SK-N-SH (cell line): ENCODE data around the gene DAB2. TPM values are rescaled to one million over a fixed set of nuclear protein-coding genes. Genes with fewer than 3 reads are reported as not detected.

Experiments
- CTCF ChIA-PET: fragments of 300-600, 350-600 bp; formaldehyde crosslinking; extraction: SDS; loops from one replicate; lab custom pipeline; 2021; lab: Yijun Ruan, JAX
- POLR2A ChIA-PET: fragments of 350-600 bp; sonication (Branson Sonifier 250); formaldehyde crosslinking; extraction: SDS; loops from one replicate; lab custom pipeline; 2020; ENCODE audit warnings: antibody characterized with exemption, inconsistent platforms; lab: Yijun Ruan, JAX
- DNase-seq: peaks from one replicate; pipeline ENCODE4 v3.0.0; 2012
- H2AFZ ChIP-seq: fragments of 200-600 bp; sonication (generic); 2 replicates; pipeline ENCODE4 v1.8.1; 2016; ENCODE audit warnings: antibody characterized with exemption, mild to moderate bottlenecking, low read depth
- H3F3A ChIP-seq: fragments of 200-600 bp; sonication (generic); replicated peaks from 2 replicates; pipeline ENCODE3; 2016; ENCODE audit warnings: antibody characterized with exemption, mild to moderate bottlenecking; ENCODE audit not compliant: insufficient read depth
- H3K27ac ChIP-seq, 2 experiments: fragments of 200-500 bp in 1 of 2; fragments of 200-600 bp in 1 of 2; sonication (Bioruptor generic) in 1 of 2; sonication (generic), shearing (Covaris generic) in 1 of 2; 2 replicates each; pipeline versions ENCODE4 v1.5.1 to v1.6.1; 2014 to 2016; ENCODE audit warnings: low read depth in 2 of 2, inconsistent platforms in 1 of 2, low read length in 1 of 2, mild to moderate bottlenecking in 1 of 2, mixed read lengths in 1 of 2
- H3K27me3 ChIP-seq: fragments of 200-600 bp; sonication (generic), shearing (Covaris generic); 2 replicates; pipeline ENCODE4 v1.6.1; 2016; ENCODE audit warnings: mixed run types; ENCODE audit not compliant: insufficient read depth
- H3K36me3 ChIP-seq, 2 experiments: fragments of 200-500 bp in 1 of 2; fragments of 200-600 bp in 1 of 2; sonication (Bioruptor generic) in 1 of 2; sonication (generic) in 1 of 2; replicated peaks in 1 of 2; 2 replicates each; pipeline versions ENCODE3 to v1.5.1; 2014 to 2016; ENCODE audit warnings: low read length in 1 of 2, mild to moderate bottlenecking in 1 of 2; ENCODE audit not compliant: insufficient read depth in 2 of 2, control insufficient read depth in 1 of 2
- H3K4me1 ChIP-seq, 2 experiments: fragments of 200-500 bp in 1 of 2; fragments of 200-600 bp in 1 of 2; sonication (Bioruptor generic) in 1 of 2; sonication (generic), shearing (Covaris generic) in 1 of 2; 2 replicates each; pipeline versions ENCODE4 v1.5.1 to v1.6.1; 2014 to 2016; ENCODE audit warnings: low read depth in 1 of 2, low read length in 1 of 2, mixed run types in 1 of 2; ENCODE audit not compliant: insufficient read depth in 2 of 2, control insufficient read depth in 1 of 2
- H3K4me2 ChIP-seq: fragments of 200-600 bp; sonication (generic), shearing (Covaris generic); 2 replicates; pipeline ENCODE4 v1.6.1; 2017; ENCODE audit warnings: mixed run types
- H3K4me3 ChIP-seq, 2 experiments: fragments of 200-500 bp in 1 of 2; fragments of 200-600 bp in 1 of 2; sonication (Bioruptor generic) in 1 of 2; sonication (generic), shearing (Covaris generic) in 1 of 2; 2 replicates each; pipeline versions ENCODE4 v1.5.1 to v1.8.1; 2014 to 2016; ENCODE audit warnings: low read depth in 2 of 2, inconsistent platforms in 1 of 2, low read length in 1 of 2, mild to moderate bottlenecking in 1 of 2, mixed read lengths in 1 of 2, moderate library complexity in 1 of 2
- H3K79me2 ChIP-seq: fragments of 200-600 bp; sonication (generic); 2 replicates; pipeline ENCODE4 v1.8.1; 2017; ENCODE audit warnings: mild to moderate bottlenecking; ENCODE audit not compliant: insufficient read depth
- H3K9ac ChIP-seq: fragments of 200-600 bp; sonication (generic); 2 replicates; pipeline ENCODE4 v1.6.1; 2017; ENCODE audit warnings: mixed run types
- H3K9me2 ChIP-seq: fragments of 200-600 bp; sonication (generic); 2 replicates; pipeline ENCODE4 v1.6.1; 2017; ENCODE audit warnings: mixed run types
- H3K9me3 ChIP-seq: fragments of 200-600 bp; sonication (generic); 2 replicates; pipeline ENCODE4 v1.6.1; 2017; ENCODE audit warnings: mixed run types, mild to moderate bottlenecking, moderate library complexity
- H4K20me1 ChIP-seq: fragments of 200-600 bp; sonication (generic); 2 replicates; pipeline ENCODE4 v1.6.1; 2017; ENCODE audit warnings: mild to moderate bottlenecking, mixed run types; ENCODE audit not compliant: insufficient read depth
- CHD2 ChIP-seq: fragments of 150-350 bp; IDR thresholded peaks from 2 replicates; pipeline ENCODE4 v1.6.1; 2018; ENCODE audit warnings: low read length; ENCODE audit not compliant: partially characterized antibody
- EP300 ChIP-seq, 2 experiments: IDR thresholded peaks; 2 replicates each; pipeline versions ENCODE4 v1.4.0 to v1.6.1; 2012; ENCODE audit warnings: borderline replicate concordance in 1 of 2, low read depth in 1 of 2, low read length in 1 of 2
- FOXJ3 ChIP-seq: sonication (generic); formaldehyde crosslinking; IDR thresholded peaks from 2 replicates; pipeline ENCODE4 v1.5.1; 2020; ENCODE audit warnings: mild to moderate bottlenecking, missing genetic modification reagents
- FOXM1 ChIP-seq: IDR thresholded peaks from 2 replicates; pipeline ENCODE4 v1.4.0; 2012; ENCODE audit warnings: low read depth, mild to moderate bottlenecking
- JUND ChIP-seq: IDR thresholded peaks from 2 replicates; pipeline ENCODE4 v1.4.0; 2012
- POLR2AphosphoS5 ChIP-seq: IDR thresholded peaks from 2 replicates; pipeline ENCODE4 v1.6.1; 2012; ENCODE audit warnings: low read depth, low read length
- RAD21 ChIP-seq: IDR thresholded peaks from 2 replicates; pipeline ENCODE4 v1.6.1; 2012; ENCODE audit warnings: mild to moderate bottlenecking, low read length
- RCOR1 ChIP-seq: fragments of 150-350 bp; IDR thresholded peaks from 2 replicates; pipeline ENCODE4 v1.6.1; 2017; ENCODE audit warnings: antibody characterized with exemption, low read length
- RFX5 ChIP-seq: IDR thresholded peaks from 2 replicates; pipeline ENCODE4 v1.6.1; 2012; ENCODE audit warnings: mild to moderate bottlenecking, improper control_type of control experiment, low read length
- RXRA ChIP-seq: IDR thresholded peaks from 2 replicates; pipeline ENCODE4 v1.4.0; 2012; ENCODE audit warnings: low read depth, mild to moderate bottlenecking, borderline replicate concordance
- SIN3A ChIP-seq: IDR thresholded peaks from 2 replicates; pipeline ENCODE4 v1.6.1; 2012; ENCODE audit warnings: low read depth, mild to moderate bottlenecking, low read length, moderate library complexity, borderline replicate concordance
- TAF1 ChIP-seq: IDR thresholded peaks from 2 replicates; pipeline ENCODE4 v1.6.1; 2012; ENCODE audit warnings: low read depth, mild to moderate bottlenecking, low read length, moderate library complexity, borderline replicate concordance
- YY1 ChIP-seq: IDR thresholded peaks from 2 replicates; pipeline ENCODE4 v1.4.0; 2012; ENCODE audit warnings: low read depth, mild to moderate bottlenecking
- WGBS: methylation state at CpG from one replicate; pipeline ENCODE4 v1.1.6; 2017; ENCODE audit warnings: low lambda C conversion rate; 5-methylcytosine and 5-hydroxymethylcytosine counted together
- polyA plus RNA-seq, 3 experiments: library from polyadenylated mRNA; depleted of rRNA; stranded (reverse); fragments of >200 nt; gene quantifications; 2 replicates each; pipeline ENCODE4 v1.2.3, GENCODE V29; 2012
- TF ChIP-seq, protein P1 (sequence below): fragments of 150-350 bp; IDR thresholded peaks from 2 replicates; pipeline ENCODE4 v1.6.1; 2016; ENCODE audit warnings: mild to moderate bottlenecking, low read depth, low read length
- TF ChIP-seq, protein P2 (sequence below): IDR thresholded peaks from 2 replicates; pipeline ENCODE4 v1.6.1; 2012; ENCODE audit warnings: mild to moderate bottlenecking, low read depth, low read length, moderate library complexity
- TF ChIP-seq, protein P3 (sequence below): IDR thresholded peaks from 2 replicates; pipeline ENCODE4; 2012
- TF ChIP-seq, protein P4 (sequence below): IDR thresholded peaks from 2 replicates; pipeline ENCODE4 v1.4.0; 2012; ENCODE audit warnings: low read depth, borderline replicate concordance
- TF ChIP-seq, protein P5 (sequence below): IDR thresholded peaks from 2 replicates; pipeline ENCODE4 v1.4.0; 2012; ENCODE audit warnings: low read depth
- TF ChIP-seq, protein P6 (sequence below): IDR thresholded peaks from 2 replicates; pipeline ENCODE4 v1.4.0; 2012; ENCODE audit warnings: low read depth, borderline replicate concordance

Gene DAB2
- polyA plus RNA-seq, 1 of the 3 experiments (the other 2 are of a cell fraction): 23.7 TPM

DNA sequence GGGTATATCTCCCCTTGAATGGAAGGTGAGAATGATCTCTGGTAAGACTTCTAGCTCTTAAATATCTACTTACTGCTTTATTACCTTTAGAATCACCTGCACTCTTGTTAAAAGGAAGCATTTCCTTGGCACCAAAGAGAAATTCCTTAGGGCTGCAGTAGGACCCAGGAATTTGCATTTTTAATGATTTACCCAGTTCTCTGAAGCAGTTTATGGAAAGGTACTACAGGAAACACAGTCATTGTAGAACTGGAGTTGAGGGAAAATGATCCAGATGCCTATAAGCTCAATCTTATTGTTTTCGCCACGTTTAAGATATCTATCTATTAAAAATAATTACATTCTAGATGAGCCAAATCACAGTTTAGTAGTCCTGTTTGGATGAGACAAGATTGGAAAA lies 51.0 kb downstream of the DAB2 start:
- no peaks in the 10 kb centered on the region for H3K9me2 ChIP-seq
- H2AFZ ChIP-seq: no peak overlapping the region
- H3K4me1 ChIP-seq: no peaks in the 10 kb centered on the region; a peak in 1 of 4 replicates
- H3K4me2 ChIP-seq: no peak overlapping the region
- H3K9ac ChIP-seq: no peak overlapping the region
- H3K27me3 ChIP-seq: no peaks in the 10 kb centered on the region
- no peak for DNase-seq
- TF ChIP-seq RFX5 (no peak), CHD2 (no peak), SIN3A (no peak), RXRA (no peak), FOXM1 (no peak), FOXJ3 (CRISPR knock-in tag) (no peak), RCOR1 (no peak), YY1 (no peak), POLR2AphosphoS5 (no peak), TAF1 (no peak), RAD21 (no peak), JUND (no peak), EP300 (IDR thresholded peaks at IDR 0.05; ENCODE audit: borderline replicate concordance in 1 of 2, low read depth in 1 of 2, low read length in 1 of 2) (no peak)
- TF ChIP-seq, protein P1, sequence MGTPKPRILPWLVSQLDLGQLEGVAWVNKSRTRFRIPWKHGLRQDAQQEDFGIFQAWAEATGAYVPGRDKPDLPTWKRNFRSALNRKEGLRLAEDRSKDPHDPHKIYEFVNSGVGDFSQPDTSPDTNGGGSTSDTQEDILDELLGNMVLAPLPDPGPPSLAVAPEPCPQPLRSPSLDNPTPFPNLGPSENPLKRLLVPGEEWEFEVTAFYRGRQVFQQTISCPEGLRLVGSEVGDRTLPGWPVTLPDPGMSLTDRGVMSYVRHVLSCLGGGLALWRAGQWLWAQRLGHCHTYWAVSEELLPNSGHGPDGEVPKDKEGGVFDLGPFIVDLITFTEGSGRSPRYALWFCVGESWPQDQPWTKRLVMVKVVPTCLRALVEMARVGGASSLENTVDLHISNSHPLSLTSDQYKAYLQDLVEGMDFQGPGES: no peak
- TF ChIP-seq, protein P2, sequence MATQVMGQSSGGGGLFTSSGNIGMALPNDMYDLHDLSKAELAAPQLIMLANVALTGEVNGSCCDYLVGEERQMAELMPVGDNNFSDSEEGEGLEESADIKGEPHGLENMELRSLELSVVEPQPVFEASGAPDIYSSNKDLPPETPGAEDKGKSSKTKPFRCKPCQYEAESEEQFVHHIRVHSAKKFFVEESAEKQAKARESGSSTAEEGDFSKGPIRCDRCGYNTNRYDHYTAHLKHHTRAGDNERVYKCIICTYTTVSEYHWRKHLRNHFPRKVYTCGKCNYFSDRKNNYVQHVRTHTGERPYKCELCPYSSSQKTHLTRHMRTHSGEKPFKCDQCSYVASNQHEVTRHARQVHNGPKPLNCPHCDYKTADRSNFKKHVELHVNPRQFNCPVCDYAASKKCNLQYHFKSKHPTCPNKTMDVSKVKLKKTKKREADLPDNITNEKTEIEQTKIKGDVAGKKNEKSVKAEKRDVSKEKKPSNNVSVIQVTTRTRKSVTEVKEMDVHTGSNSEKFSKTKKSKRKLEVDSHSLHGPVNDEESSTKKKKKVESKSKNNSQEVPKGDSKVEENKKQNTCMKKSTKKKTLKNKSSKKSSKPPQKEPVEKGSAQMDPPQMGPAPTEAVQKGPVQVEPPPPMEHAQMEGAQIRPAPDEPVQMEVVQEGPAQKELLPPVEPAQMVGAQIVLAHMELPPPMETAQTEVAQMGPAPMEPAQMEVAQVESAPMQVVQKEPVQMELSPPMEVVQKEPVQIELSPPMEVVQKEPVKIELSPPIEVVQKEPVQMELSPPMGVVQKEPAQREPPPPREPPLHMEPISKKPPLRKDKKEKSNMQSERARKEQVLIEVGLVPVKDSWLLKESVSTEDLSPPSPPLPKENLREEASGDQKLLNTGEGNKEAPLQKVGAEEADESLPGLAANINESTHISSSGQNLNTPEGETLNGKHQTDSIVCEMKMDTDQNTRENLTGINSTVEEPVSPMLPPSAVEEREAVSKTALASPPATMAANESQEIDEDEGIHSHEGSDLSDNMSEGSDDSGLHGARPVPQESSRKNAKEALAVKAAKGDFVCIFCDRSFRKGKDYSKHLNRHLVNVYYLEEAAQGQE: no peak
- TF ChIP-seq, protein P3, sequence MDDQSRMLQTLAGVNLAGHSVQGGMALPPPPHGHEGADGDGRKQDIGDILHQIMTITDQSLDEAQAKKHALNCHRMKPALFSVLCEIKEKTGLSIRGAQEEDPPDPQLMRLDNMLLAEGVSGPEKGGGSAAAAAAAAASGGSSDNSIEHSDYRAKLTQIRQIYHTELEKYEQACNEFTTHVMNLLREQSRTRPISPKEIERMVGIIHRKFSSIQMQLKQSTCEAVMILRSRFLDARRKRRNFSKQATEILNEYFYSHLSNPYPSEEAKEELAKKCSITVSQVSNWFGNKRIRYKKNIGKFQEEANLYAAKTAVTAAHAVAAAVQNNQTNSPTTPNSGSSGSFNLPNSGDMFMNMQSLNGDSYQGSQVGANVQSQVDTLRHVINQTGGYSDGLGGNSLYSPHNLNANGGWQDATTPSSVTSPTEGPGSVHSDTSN: no peak
- TF ChIP-seq, protein P4, sequence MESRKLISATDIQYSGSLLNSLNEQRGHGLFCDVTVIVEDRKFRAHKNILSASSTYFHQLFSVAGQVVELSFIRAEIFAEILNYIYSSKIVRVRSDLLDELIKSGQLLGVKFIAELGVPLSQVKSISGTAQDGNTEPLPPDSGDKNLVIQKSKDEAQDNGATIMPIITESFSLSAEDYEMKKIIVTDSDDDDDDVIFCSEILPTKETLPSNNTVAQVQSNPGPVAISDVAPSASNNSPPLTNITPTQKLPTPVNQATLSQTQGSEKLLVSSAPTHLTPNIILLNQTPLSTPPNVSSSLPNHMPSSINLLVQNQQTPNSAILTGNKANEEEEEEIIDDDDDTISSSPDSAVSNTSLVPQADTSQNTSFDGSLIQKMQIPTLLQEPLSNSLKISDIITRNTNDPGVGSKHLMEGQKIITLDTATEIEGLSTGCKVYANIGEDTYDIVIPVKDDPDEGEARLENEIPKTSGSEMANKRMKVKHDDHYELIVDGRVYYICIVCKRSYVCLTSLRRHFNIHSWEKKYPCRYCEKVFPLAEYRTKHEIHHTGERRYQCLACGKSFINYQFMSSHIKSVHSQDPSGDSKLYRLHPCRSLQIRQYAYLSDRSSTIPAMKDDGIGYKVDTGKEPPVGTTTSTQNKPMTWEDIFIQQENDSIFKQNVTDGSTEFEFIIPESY: no peak
- TF ChIP-seq, protein P5, sequence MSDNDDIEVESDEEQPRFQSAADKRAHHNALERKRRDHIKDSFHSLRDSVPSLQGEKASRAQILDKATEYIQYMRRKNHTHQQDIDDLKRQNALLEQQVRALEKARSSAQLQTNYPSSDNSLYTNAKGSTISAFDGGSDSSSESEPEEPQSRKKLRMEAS: no peak
- TF ChIP-seq, protein P6, sequence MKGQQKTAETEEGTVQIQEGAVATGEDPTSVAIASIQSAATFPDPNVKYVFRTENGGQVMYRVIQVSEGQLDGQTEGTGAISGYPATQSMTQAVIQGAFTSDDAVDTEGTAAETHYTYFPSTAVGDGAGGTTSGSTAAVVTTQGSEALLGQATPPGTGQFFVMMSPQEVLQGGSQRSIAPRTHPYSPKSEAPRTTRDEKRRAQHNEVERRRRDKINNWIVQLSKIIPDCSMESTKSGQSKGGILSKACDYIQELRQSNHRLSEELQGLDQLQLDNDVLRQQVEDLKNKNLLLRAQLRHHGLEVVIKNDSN: no peak
- H3K9me3 ChIP-seq: no peaks in the 10 kb centered on the region
- no peaks in the 10 kb centered on the region for H4K20me1 ChIP-seq
- peaks cover 9% of the 10 kb centered on the region for H3F3A ChIP-seq
- ChIA-PET CTCF (interaction anchor here (3.1 kb wide), 1 partner anchor 174 kb away, joined by 34 read pairs; no protein-coding TSS in a partner anchor), POLR2A (no interaction called here)
- WGBS: 29% methylated on average over 2 of the region's 2 CpGs
- no peak overlapping the region for H3K4me3 ChIP-seq
- no peaks in the 10 kb centered on the region for H3K79me2 ChIP-seq
- H3K36me3 ChIP-seq: peaks cover 41 to 60% of the 10 kb centered on the region in 2 experiments
- no peak overlapping the region for H3K27ac ChIP-seq
